ENCODE data around the gene PSMB7.

PSMB7 gene

GRCh38 chr9:124415102-124415851 is at the start of gene PSMB7:
Gene PSMB7 (minus strand): TSS chr9:124415442. CDS start chr9:124415425, 17 bp downstream.
- peak; percentile 95 for TF ChIP-seq ZFX (IDR thresholded peaks at IDR 0.05)
- TF ChIP-seq CTCF (conservative IDR thresholded peaks at IDR 0.05), result peak; percentile 90

GRCh38 chr9:124462739-124463138 is 47.5 kb upstream of the PSMB7 start:
- TF ChIP-seq CTCF (conservative IDR thresholded peaks at IDR 0.05) (no peak), ZFX (IDR thresholded peaks at IDR 0.05) (no peak)
- H3K27ac ChIP-seq, result no peak overlapping the region

More at GRCh38 chr9:124415102-124415851, at the start of gene PSMB7:
- peak within 1 kb of the TSS; percentile 87 for H3K27ac ChIP-seq

GRCh38 chr9:124458441-124458840 is 43.2 kb upstream of the PSMB7 start:
- no peak overlapping the region for H3K27ac ChIP-seq

GRCh38 chr9:124457887-124458431 is 42.7 kb upstream of the PSMB7 start:
- no peak overlapping the region for H3K27ac ChIP-seq
- TF ChIP-seq ZFX (IDR thresholded peaks at IDR 0.05) (no peak), CTCF (conservative IDR thresholded peaks at IDR 0.05) (no peak)

More at GRCh38 chr9:124458441-124458840, 43.2 kb upstream of the PSMB7 start:
- TF ChIP-seq ZFX (IDR thresholded peaks at IDR 0.05) (no peak), CTCF (conservative IDR thresholded peaks at IDR 0.05) (no peak)

- no peak for TF ChIP-seq ZFX (IDR thresholded peaks at IDR 0.05)
- no peak for TF ChIP-seq CTCF (conservative IDR thresholded peaks at IDR 0.05)
- no peak overlapping the region for H3K27ac ChIP-seq
These were observed 42.0 kb upstream of the PSMB7 start for GRCh38 chr9:124457079-124457886.

GRCh38 chr9:124456341-124457078 is 41.3 kb upstream of the PSMB7 start:
- no peak for TF ChIP-seq ZFX (IDR thresholded peaks at IDR 0.05)
- no peak for TF ChIP-seq CTCF (conservative IDR thresholded peaks at IDR 0.05)
- no peak overlapping the region for H3K27ac ChIP-seq
